SIG-M5 (cell line): ENCODE results near the gene ERC2.
"Not testable (repeated sequence)": the region's sequence is repeated elsewhere in the genome, so short reads cannot be mapped to it uniquely, and the experiment has no call there.

Source experiments
- DNase-seq: peaks from one replicate; lab custom pipeline; 2025; lab: John Stamatoyannopoulos, UW

The ERC2 gene

DNA sequence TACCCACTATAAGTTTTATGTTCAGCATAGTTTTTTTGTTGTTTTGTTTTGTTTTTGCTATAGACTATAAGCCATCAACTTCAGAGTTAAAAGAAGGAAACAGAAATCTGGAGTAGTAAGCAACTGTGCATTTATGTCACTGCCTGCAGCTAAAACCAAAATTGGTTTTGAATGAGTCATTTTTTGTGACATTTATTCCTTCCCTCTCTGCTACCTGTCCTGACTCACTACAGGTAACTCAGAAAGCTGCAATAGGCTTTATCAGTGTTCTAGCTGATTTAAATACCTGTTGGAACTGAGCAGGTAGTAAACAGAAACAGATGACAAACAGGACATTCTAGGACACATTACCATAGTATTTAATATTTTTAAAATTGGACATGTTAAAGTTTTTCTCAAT, 587.9 kb downstream of the ERC2 start:
- DNase-seq, result no peak

- no peak for DNase-seq
These were observed 588.4 kb downstream of the ERC2 start for GRCh38 chr3:55879901-55880331.

- no peak for DNase-seq
These were observed 590.6 kb downstream of the ERC2 start for GRCh38 chr3:55877703-55878102.

DNA sequence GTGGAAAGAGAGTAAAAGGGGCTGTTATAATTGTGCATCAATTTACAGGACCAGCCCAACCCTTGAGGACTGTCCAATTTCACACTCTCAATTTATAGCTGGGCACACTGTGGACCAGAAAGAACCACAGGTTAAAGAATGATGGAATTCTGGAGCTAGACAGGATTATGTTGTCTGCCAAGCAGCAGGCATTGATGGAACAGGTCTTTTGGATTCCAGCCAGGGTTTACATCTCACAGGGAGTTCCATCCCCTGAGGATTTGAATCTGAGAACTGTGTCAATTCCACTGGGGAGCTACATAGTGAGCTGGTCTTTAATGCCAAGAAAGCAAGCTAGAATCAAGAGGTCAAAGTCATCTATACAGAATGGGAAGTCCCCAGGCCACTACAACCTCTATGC, 591.7 kb downstream of the ERC2 start:
- DNase-seq, result no peak

DNA sequence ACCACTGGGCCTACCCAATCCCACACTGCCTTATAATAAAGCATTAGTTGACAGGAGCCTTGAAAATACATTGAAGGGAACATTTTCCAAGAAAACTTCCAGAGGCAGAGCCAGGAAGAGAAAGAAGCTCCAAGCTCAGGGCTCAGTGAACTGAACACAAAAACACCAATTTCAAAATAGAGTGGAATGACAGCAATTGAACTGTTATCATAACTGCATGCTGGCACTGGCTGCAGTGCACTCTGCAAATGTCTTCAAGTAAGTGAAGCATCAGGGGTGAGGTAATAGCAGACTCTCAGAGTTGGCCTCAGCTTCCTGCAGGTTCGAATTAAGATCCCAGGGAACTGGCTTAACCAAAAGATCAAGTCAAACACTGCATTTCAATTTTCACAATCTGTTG, 593.2 kb downstream of the ERC2 start:
- no peak for DNase-seq

GRCh38 chr3:55873523-55874254, 594.6 kb downstream of the ERC2 start:
- DNase-seq, result no peak

- DNase-seq, result no peak
These were observed 597.7 kb downstream of the ERC2 start for GRCh38 chr3:55870594-55870993.

DNA sequence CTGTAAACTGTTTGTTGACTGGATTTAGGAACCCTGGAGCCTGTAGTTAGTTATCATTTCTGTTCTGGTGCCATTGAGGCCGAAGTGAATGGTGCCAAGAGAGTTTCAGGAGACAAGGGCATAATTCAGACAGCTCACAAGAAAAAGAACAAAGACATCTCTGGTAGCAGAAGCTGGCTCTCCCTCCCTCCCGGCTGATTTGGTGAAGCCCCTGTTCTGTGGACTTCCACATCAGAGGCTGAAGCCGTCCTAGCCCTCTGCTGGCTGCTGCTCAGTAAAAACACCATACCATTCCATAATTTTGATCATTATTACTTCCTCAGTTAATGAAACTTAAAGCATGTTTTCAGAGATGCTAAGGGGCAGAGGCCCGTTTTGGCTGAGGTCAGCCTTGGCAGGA, 599.9 kb downstream of the ERC2 start:
- DNase-seq, result no peak

DNA sequence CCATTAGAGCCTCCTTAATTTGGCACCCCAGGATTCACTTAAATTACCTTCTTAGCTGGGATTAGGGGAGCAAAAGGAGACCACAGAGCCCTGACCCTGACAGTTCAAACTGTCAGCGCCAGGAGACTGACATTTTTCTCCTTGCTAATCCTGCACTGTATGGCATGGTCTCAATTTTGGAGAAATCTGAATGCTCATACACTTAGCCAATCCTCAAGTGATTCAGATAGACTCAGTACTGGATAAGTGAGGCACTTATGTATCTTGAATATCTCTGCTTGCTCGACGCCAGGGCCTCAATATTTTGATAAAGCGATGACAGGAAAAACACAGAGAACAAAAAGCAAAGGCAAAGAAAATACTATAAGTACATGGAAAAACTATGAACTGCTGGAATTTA, 605.2 kb downstream of the ERC2 start:
- no peak for DNase-seq

DNA sequence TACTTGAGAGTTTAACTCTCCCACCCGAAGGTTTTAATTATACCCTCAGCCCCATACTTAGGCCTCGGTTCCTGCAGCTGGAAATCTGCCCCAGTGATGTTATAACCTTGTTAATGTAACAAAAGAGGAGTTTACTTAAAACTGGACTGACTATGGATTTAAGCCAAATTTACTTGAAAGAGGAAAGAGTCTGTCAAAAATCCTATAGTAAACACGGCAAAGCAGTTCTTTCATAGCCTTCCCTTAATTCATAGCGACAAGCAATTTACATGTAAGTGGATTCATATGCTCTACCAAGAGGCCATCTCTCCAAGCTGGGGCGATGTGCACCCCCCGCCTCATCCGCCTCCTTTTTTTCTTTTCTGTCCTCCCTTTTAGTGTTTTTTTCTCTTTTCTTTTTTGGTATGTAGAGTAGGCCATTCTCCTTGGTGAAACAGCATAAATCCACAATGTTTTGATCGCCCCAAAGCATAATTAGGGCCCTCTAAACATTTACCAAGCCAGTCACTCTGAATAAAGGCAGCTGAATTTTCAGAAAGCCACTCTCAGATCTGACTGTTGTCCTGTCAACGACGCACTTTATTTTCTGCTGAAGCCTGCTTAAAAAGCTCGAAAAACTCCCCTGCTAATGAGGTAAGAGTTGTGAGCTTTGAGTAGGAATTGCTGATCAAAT, 608.1 kb downstream of the ERC2 start:
- no peak for DNase-seq

- no peak for DNase-seq
These were observed 609.0 kb downstream of the ERC2 start for GRCh38 chr3:55859305-55859704.

DNA sequence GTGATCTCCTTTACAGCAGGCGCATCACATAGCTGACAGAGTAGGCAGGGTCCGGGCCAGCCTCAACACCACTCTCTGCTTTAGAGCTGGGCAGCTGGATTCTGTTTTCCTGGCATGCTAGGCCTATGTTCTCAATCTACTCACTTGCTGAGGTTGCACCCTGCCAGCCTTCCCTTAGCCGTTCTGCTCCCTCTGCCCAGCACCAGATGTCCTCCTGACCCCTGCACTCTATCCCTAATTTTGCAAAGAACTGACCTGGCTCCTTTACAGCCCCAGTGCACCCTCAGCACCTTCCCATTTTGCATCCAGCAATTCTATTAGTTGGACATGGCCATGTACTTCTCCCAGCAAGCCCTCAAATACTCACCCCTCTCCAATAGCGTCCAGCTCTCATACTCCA, 609.5 kb downstream of the ERC2 start:
- DNase-seq, result no peak

DNA sequence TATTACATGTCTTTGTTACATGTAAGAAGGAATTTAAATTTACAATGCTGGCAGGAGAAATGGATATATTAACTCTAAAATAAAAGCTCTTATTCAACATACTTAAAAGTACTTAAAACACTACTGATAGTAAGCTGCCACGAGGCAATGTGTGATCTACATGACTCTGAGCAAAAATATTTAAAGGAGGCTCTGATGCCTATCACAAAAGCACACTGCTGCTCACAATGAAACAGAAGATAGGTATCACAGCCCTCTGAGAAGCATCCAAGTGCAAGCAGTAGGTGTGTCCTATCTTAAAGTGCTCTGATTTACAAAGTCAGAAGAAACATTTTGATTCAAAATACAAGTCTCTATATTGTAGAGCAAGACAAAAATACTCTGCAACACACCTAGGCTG, 610.0 kb downstream of the ERC2 start:
- no peak for DNase-seq

DNA sequence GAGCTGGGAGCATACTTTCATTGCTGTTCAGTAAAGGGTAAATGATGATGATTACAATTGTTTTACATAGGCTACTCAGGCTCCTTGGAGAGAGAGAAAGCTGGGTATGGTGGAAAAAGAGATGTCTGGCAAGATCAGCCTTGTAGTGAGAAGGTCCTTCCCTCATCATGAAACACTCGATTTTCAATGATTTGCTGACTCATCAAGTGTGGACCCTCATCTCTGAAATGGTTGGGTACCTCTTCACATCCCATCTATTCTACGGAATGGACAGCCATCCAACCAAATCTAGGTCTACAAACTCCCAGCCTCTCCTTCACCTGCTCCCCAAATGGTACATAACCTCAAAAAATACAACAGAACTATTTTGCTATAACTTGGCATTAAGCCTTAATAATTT, 610.6 kb downstream of the ERC2 start:
- no peak for DNase-seq

- DNase-seq, result no peak
These were observed 613.0 kb downstream of the ERC2 start for GRCh38 chr3:55855311-55855710.

- DNase-seq, result no peak
These were observed 613.8 kb downstream of the ERC2 start for GRCh38 chr3:55854494-55854893.

- no peak for DNase-seq
These were observed 615.9 kb downstream of the ERC2 start for GRCh38 chr3:55852326-55852725.

- DNase-seq, result no peak
These were observed 626.1 kb downstream of the ERC2 start for GRCh38 chr3:55842204-55842603.

GRCh38 chr3:55831876-55832275, 636.4 kb downstream of the ERC2 start:
- DNase-seq, result not testable (repeated sequence)

- no peak for DNase-seq
These were observed 639.6 kb downstream of the ERC2 start for GRCh38 chr3:55828712-55829111.

DNA sequence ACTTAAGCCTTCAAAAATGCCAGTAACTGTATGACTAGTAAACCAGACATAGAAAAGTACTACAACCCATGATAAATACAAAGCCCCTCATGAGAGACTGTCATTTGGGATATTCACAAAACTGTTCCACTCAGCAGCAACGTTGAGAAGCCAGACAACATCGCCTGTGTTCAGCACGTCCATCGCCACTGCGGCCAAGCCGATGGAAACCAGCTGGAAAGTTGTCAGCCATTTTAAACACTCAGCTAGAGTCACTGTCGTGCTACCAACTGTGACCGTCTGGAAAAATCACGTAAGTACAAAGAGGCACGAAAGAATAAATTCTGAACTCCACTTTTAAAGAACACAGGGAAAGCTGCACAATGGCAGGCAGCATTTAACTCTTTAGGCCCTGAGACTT, 640.5 kb downstream of the ERC2 start:
- no peak for DNase-seq

GRCh38 chr3:55826731-55827496, 641.4 kb downstream of the ERC2 start:
- no peak for DNase-seq

DNA sequence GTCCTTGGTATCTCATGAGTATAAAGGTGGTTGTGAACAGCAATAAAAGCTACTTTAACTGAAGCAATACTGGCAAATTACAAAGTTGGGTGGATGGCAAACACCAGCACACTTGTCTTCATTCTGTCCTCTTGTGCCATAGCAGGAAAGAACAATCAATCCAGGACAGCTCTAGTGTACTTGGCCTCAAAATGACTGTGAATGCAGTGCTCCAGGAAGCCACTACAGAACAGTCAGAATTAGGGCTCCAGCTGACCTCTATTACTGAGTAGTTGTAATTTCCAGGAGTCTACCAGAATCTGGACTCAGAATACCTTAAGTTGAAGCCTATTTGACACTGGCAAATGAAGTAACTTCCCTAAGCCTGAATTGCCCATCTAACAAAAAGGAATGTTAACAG, 642.2 kb downstream of the ERC2 start:
- DNase-seq, result no peak
